Sigmoid colon (tissue), 4 donors: Measurements from ENCODE around the gene ATP6V0A1.
"Not testable (repeated sequence)": the region's sequence is repeated elsewhere in the genome, so short reads cannot be mapped to it uniquely, and the experiment has no call there.

Experiments used
- EP300 ChIP-seq, 4 donors: sonication (generic); formaldehyde crosslinking; IDR thresholded peaks; one replicate each; pipeline ENCODE4 v1.6.1; 2017; ENCODE audit warnings: antibody characterized with exemption in 4 of 4
- POLR2AphosphoS5 ChIP-seq, 4 donors: sonication (generic); formaldehyde crosslinking; IDR thresholded peaks; one replicate each; pipeline ENCODE4 v1.6.1; 2017; ENCODE audit warnings: antibody characterized with exemption in 4 of 4
- TF ChIP-seq, protein P1 (sequence below), 4 experiments: fragments of 450-650 bp in 3 of 4; fragments of 200-600 bp in 1 of 4; IDR thresholded peaks; one replicate each; pipeline ENCODE4 v1.5.1; 2016 to 2019; ENCODE audit warnings: antibody characterized with exemption in 4 of 4, mild to moderate bottlenecking in 3 of 4, moderate library complexity in 2 of 4

DNA sequence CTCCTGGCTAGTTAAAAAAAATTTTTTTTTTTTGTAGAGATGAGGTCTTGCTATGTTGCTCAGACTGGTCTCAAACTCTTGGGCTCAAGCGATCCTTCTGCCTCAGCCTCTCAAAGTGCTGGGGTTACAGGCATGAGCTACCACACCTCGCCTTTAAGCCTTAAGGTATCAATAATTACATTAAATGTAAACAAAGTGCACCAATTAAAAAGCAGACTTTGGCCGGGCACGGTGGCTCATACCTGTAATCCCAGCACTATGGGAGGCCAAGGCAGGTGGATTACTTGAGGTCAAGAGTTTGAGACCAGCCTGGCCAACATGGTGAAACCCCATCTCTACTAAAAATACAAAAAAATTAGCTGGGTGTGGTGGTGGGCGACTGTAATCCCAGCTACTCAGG, 7.4 kb upstream of the ATP6V0A1 start:
- TF ChIP-seq, protein P1, sequence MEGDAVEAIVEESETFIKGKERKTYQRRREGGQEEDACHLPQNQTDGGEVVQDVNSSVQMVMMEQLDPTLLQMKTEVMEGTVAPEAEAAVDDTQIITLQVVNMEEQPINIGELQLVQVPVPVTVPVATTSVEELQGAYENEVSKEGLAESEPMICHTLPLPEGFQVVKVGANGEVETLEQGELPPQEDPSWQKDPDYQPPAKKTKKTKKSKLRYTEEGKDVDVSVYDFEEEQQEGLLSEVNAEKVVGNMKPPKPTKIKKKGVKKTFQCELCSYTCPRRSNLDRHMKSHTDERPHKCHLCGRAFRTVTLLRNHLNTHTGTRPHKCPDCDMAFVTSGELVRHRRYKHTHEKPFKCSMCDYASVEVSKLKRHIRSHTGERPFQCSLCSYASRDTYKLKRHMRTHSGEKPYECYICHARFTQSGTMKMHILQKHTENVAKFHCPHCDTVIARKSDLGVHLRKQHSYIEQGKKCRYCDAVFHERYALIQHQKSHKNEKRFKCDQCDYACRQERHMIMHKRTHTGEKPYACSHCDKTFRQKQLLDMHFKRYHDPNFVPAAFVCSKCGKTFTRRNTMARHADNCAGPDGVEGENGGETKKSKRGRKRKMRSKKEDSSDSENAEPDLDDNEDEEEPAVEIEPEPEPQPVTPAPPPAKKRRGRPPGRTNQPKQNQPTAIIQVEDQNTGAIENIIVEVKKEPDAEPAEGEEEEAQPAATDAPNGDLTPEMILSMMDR (IDR thresholded peaks at IDR 0.05) = not testable (repeated sequence)
- not testable (repeated sequence) for TF ChIP-seq POLR2AphosphoS5, EP300 (IDR thresholded peaks at IDR 0.05)
